AG04450 (cell line): ENCODE results near the gene TANK. TPM values are rescaled to one million over a fixed set of nuclear protein-coding genes. Genes with fewer than 3 reads are reported as not detected.
"Not testable (repeated sequence)": the region's sequence is repeated elsewhere in the genome, so short reads cannot be mapped to it uniquely, and the experiment has no call there.

Experiments
- CTCF ChIA-PET: fragments of 300-600, 350-600 bp; formaldehyde crosslinking; extraction: SDS; loops from one replicate; lab custom pipeline; 2022; ENCODE audit warnings: antibody characterized with exemption, inconsistent platforms; lab: Charles Lee
- POLR2A ChIA-PET: fragments of 350-600 bp; formaldehyde crosslinking; extraction: SDS; loops from one replicate; lab custom pipeline; 2021; ENCODE audit warnings: antibody characterized with exemption, inconsistent platforms; lab: Yijun Ruan, JAX
- DNase-seq: peaks from one replicate; pipeline ENCODE4 v3.0.0-alpha.2; 2011; ENCODE audit warnings: low read depth, low spot score
- H3K27ac ChIP-seq: one replicate; pipeline ENCODE4 v1.5.1; 2012; ENCODE audit warnings: low read depth, low read length, control low read depth
- H3K27me3 ChIP-seq: one replicate; pipeline ENCODE4 v1.6.0; 2012; ENCODE audit warnings: low read length; ENCODE audit not compliant: control insufficient read depth, insufficient read depth
- H3K4me3 ChIP-seq: 2 replicates; pipeline ENCODE4 v1.5.1; 2011; ENCODE audit warnings: mild to moderate bottlenecking, low read depth, low read length, control low read depth
- H3K9me3 ChIP-seq: 2 replicates; pipeline ENCODE4 v1.5.1; 2012; ENCODE audit warnings: low read length; ENCODE audit not compliant: control insufficient read depth, insufficient read depth
- CTCF ChIP-seq: IDR thresholded peaks from 2 replicates; pipeline ENCODE4 v1.5.1; 2011; ENCODE audit warnings: low read depth, low read length, control low read depth, inconsistent platforms
- polyA plus RNA-seq: library from polyadenylated mRNA; depleted of rRNA; stranded (reverse); fragments of >200 nt; gene quantifications from 2 replicates; pipeline ENCODE4 v1.2.3, GENCODE V29; 2011

TANK gene
- polyA plus RNA-seq, 1 experiment: 56.6 TPM

DNA sequence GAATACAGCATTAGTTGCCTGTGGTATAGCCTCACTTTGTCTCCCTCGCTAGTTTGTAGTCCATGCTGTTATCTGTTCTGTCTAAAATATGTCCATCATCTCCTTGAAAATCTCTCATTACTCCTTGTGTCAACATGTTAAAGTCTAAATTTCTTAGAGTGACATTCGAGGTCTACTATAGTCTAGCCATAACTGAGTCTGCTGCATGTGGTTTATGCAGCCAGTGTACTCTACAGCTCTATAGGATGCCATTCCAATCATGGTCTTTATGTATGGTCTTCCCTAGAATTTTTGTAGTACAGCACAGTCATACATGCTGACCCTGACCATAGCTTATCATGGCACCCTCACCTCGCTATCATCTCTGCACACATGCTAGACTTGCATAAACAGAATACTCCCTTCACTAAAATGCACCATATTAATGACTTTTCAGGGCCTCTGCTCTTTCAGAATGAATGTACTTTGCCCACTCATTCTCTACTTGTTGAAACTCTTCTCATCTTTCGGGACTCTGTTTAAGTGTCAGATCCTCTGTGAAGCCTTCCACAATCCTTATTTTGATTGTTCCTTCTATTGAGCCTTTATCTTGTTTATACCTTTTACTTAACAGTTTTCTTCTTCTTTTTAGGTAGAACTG lies 12.8 kb downstream of the TANK start:
- no peaks in the 10 kb centered on the region for H3K9me3 ChIP-seq
- H3K4me3 ChIP-seq: no peak overlapping the region
- no peak overlapping the region for H3K27ac ChIP-seq
- no peak for DNase-seq
- no peaks in the 10 kb centered on the region for H3K27me3 ChIP-seq
- CTCF ChIA-PET: no interaction called here
- POLR2A ChIA-PET: no interaction called here
- TF ChIP-seq CTCF: no peak

- no peak overlapping the region for H3K4me3 ChIP-seq
- H3K27me3 ChIP-seq: no peaks in the 10 kb centered on the region
- no peak for DNase-seq
- ChIA-PET POLR2A (no interaction called here), CTCF (no interaction called here)
- H3K9me3 ChIP-seq: no peaks in the 10 kb centered on the region
- TF ChIP-seq CTCF: no peak
- no peak overlapping the region for H3K27ac ChIP-seq
Measured at GRCh38 chr2:161173541-161174194, 13.4 kb downstream of the TANK start.

DNA sequence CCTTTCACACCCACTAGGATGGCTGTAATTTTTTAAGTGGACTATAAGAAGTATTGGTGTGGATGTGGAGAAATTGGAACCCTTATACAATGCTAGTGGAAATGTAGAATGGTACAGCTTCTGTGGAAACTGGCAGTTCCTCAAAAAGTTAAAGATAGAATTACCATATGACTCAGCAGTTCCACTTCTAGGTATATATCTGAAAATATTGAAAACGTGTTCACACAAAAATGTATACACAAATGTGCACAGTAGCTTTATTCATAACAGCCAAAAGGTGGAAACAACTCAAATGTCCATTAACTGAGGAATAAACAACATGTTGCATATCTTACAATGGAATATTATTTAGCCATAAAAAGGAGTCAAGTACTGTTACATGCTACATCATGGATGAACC lies 17.7 kb downstream of the TANK start:
- Histone ChIP-seq H3K9me3 (no peaks in the 10 kb centered on the region), H3K27ac (no peak overlapping the region), H3K4me3 (no peak overlapping the region), H3K27me3 (no peaks in the 10 kb centered on the region)
- no peak for DNase-seq
- ChIA-PET POLR2A (no interaction called here), CTCF (no interaction called here)
- no peak for TF ChIP-seq CTCF

DNA sequence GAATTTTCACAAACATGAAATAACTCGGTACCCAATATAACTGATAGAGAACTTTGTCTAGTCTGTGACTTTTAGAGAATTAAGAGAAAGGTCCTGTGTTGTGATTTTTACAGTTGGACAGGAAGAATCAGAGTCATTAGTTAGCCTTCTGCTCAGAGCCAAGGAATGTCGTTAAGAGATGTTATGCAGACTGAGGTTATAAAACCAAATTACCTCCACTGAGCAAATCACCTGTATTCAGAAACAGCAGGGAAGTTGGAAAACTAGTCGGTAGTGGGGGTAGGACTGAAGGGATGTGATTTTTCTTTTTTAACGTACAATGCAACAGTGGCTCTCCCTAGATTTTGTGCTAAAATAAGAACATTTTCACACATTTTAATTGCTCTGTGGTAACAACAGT lies 18.5 kb downstream of the TANK start:
- no peak overlapping the region for H3K27ac ChIP-seq
- POLR2A ChIA-PET: no interaction called here
- no peaks in the 10 kb centered on the region for H3K9me3 ChIP-seq
- no peaks in the 10 kb centered on the region for H3K27me3 ChIP-seq
- no peak overlapping the region for H3K4me3 ChIP-seq
- no peak for TF ChIP-seq CTCF
- no peak for DNase-seq
- CTCF ChIA-PET: no interaction called here

DNA sequence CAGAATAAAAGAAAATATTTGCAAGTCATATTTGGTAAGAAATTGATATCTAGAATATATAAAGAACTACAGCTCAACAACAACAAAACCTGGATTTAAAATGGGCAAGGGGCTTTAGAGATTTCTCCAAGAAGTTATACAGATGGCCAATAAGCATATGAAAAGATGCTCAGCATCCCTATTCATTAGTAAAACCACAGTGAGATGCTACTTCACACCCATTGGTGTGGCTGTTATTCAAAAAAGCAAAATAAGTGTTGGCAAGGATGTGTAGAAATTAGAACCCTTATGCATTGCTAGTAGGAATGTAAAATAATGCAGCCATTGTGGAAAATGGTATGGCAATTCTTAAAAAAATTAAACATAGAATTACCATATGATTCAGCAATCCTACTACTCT lies 29.8 kb downstream of the TANK start:
- TF ChIP-seq CTCF: no peak
- H3K27ac ChIP-seq: no peak overlapping the region
- ChIA-PET CTCF (no interaction called here), POLR2A (no interaction called here)
- DNase-seq: no peak
- H3K9me3 ChIP-seq: no peaks in the 10 kb centered on the region
- no peaks in the 10 kb centered on the region for H3K27me3 ChIP-seq
- no peak overlapping the region for H3K4me3 ChIP-seq

DNA sequence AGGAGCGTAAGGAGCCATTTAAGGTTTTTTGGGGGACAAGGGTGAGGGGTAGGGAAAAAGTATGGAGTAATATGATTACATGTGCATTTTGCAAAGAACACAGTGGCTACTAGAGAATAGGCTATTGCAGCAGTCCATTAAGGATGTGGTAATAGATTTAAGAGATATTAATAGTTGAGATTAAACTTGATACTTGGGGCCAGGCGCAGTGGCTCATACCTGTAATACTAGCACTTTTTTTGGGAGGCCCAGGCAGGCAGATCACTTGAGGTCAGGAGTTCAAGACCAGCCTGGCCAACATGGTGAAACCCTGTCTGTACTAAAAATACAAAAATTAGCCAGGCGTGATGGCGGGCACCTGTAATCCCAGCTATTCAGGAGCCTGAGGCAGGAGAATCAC lies 35.4 kb downstream of the TANK start:
- H3K27ac ChIP-seq, H3K27me3 ChIP-seq, H3K4me3 ChIP-seq, H3K9me3 ChIP-seq, DNase-seq, CTCF ChIA-PET, POLR2A ChIA-PET: not testable (repeated sequence)
